IMR-90 (cell line): ENCODE data around the gene TTC27. TPM values are rescaled to one million over a fixed set of nuclear protein-coding genes. Genes with fewer than 3 reads are reported as not detected.

ENCODE experiments used
- ATAC-seq: fragments of 200-7000 bp; cut with Tn5 transposase; 2 replicates; pipeline ENCODE4 v1.9.1; 2020; ENCODE audit warnings: low read depth, mild to moderate bottlenecking, moderate library complexity
- BruUV-seq: library from RNA; stranded (reverse); fragments of 400-500 nt; replicated peaks from 2 replicates; lab custom pipeline; 2021; lab: Mats Ljungman, UMichigan
- CTCF ChIA-PET: fragments of 300-600 bp; formaldehyde crosslinking; extraction: SDS; loops from one replicate; lab custom pipeline; 2021; ENCODE audit warnings: antibody characterized with exemption; lab: Yijun Ruan, JAX
- POLR2A ChIA-PET: fragments of 300-600 bp; sonication (Branson Sonifier 250); formaldehyde crosslinking; loops from one replicate; lab custom pipeline; 2022; ENCODE audit warnings: antibody characterized with exemption; ENCODE audit not compliant: unreplicated experiment; lab: Charles Lee
- DNase-seq: peaks from one replicate; pipeline ENCODE4 v3.0.0; 2013
- H2AFZ ChIP-seq: replicated peaks from 2 replicates; pipeline ENCODE3; 2013; ENCODE audit warnings: low read length, mild to moderate bottlenecking; ENCODE audit not compliant: poor library complexity
- H2AK5ac ChIP-seq: 2 replicates; pipeline ENCODE4 v1.6.1; 2013; ENCODE audit warnings: low read depth, low read length, inconsistent platforms
- H2AK9ac ChIP-seq: replicated peaks from 2 replicates; pipeline ENCODE3; 2013; ENCODE audit warnings: mild to moderate bottlenecking, low read depth, low read length, moderate library complexity; ENCODE audit not compliant: poor library complexity
- H2BK120ac ChIP-seq: 2 replicates; pipeline ENCODE4 v1.6.1; 2013; ENCODE audit warnings: low read depth, low read length, inconsistent platforms
- H2BK15ac ChIP-seq: 3 replicates; pipeline ENCODE4 v1.6.1; 2013; ENCODE audit warnings: low read depth, low read length, inconsistent platforms
- H2BK20ac ChIP-seq: 2 replicates; pipeline ENCODE4 v1.6.1; 2013; ENCODE audit warnings: low read depth, mild to moderate bottlenecking, inconsistent platforms, low read length, moderate library complexity
- H2BK5ac ChIP-seq: 2 replicates; pipeline ENCODE4 v1.6.1; 2013; ENCODE audit warnings: mild to moderate bottlenecking, low read depth, low read length, inconsistent platforms; ENCODE audit not compliant: poor library complexity, severe bottlenecking
- H3K14ac ChIP-seq: replicated peaks from 2 replicates; pipeline ENCODE4 v1.6.1; 2013; ENCODE audit warnings: low read depth, low read length, inconsistent platforms
- H3K18ac ChIP-seq: 2 replicates; pipeline ENCODE4 v1.6.1; 2013; ENCODE audit warnings: low read depth, low read length, control low read depth
- H3K23ac ChIP-seq: 2 replicates; pipeline ENCODE4 v1.6.1; 2013; ENCODE audit warnings: low read depth, low read length, inconsistent platforms
- H3K27ac ChIP-seq: 2 replicates; pipeline ENCODE4 v1.5.1; 2013; ENCODE audit warnings: mild to moderate bottlenecking, control low read depth, low read length; ENCODE audit not compliant: insufficient read depth
- H3K27me3 ChIP-seq: 2 replicates; pipeline ENCODE4 v1.6.1; 2013; ENCODE audit warnings: low read length; ENCODE audit not compliant: control insufficient read depth, insufficient read depth
- H3K36me3 ChIP-seq: 2 replicates; pipeline ENCODE4 v1.6.1; 2013; ENCODE audit warnings: low read length, mixed read lengths; ENCODE audit not compliant: control insufficient read depth, insufficient read depth
- H3K4ac ChIP-seq: 2 replicates; pipeline ENCODE4 v1.6.1; 2013; ENCODE audit warnings: low read depth, low read length, inconsistent platforms
- H3K4me1 ChIP-seq: 2 replicates; pipeline ENCODE4 v1.6.1; 2013; ENCODE audit warnings: low read length, mixed read lengths; ENCODE audit not compliant: control insufficient read depth, insufficient read depth
- H3K4me2 ChIP-seq: 2 replicates; pipeline ENCODE4 v1.6.1; 2013; ENCODE audit warnings: low read depth, mild to moderate bottlenecking, control low read depth, low read length, moderate library complexity
- H3K4me3 ChIP-seq: 2 replicates; pipeline ENCODE4 v1.5.1; 2013; ENCODE audit warnings: low read depth, mild to moderate bottlenecking, control low read depth, low read length, moderate library complexity; ENCODE audit not compliant: insufficient read depth
- H3K56ac ChIP-seq: 2 replicates; pipeline ENCODE4 v1.6.1; 2013; ENCODE audit warnings: low read length, inconsistent platforms; ENCODE audit not compliant: insufficient read depth; ENCODE audit errors: extremely low read depth
- H3K79me1 ChIP-seq, 2 experiments: 2 replicates each; pipeline ENCODE4 v1.6.1; 2013; ENCODE audit warnings: low read length in 2 of 2, inconsistent platforms in 1 of 2, low read depth in 1 of 2
- H3K9ac ChIP-seq: 2 replicates; pipeline ENCODE4 v1.6.1; 2013; ENCODE audit warnings: low read depth, low read length, control low read depth
- H3K9me1 ChIP-seq: 2 replicates; pipeline ENCODE4 v1.6.1; 2013; ENCODE audit warnings: low read length, inconsistent platforms; ENCODE audit not compliant: insufficient read depth
- H3K9me3 ChIP-seq: 2 replicates; pipeline ENCODE4 v1.6.1; 2013; ENCODE audit warnings: low read length; ENCODE audit not compliant: control insufficient read depth, insufficient read depth
- H4K20me1 ChIP-seq: 2 replicates; pipeline ENCODE4 v1.6.1; 2013; ENCODE audit warnings: low read length, inconsistent platforms; ENCODE audit not compliant: insufficient read depth
- H4K5ac ChIP-seq: 2 replicates; pipeline ENCODE4 v1.6.1; 2013; ENCODE audit warnings: mild to moderate bottlenecking, low read depth, low read length, control low read depth
- H4K8ac ChIP-seq, 2 experiments: 2 replicates each; pipeline ENCODE4 v1.6.1; 2013; ENCODE audit warnings: low read depth in 2 of 2, low read length in 2 of 2, control low read depth in 1 of 2, inconsistent platforms in 1 of 2
- H4K91ac ChIP-seq: 2 replicates; pipeline ENCODE4 v1.6.1; 2013; ENCODE audit warnings: low read depth, low read length, inconsistent platforms; ENCODE audit not compliant: insufficient read depth
- CEBPB ChIP-seq: IDR thresholded peaks from 2 replicates; pipeline ENCODE4 v1.6.1; 2012; ENCODE audit warnings: low read depth, low read length, improper control_type of control experiment
- ELK1 ChIP-seq: fragments of 150-350 bp; IDR thresholded peaks from 2 replicates; pipeline ENCODE4 v1.6.1; 2016; ENCODE audit warnings: low read depth, mild to moderate bottlenecking, low read length, moderate library complexity, borderline replicate concordance
- WGBS, 2 experiments: methylation state at CpG; one replicate each; pipeline versions ENCODE4 v1.1.5 to v1.1.7; 2013; ENCODE audit warnings: missing lambda C conversion rate in 2 of 2; ENCODE audit not compliant: insufficient read length in 1 of 2; ENCODE audit errors: extremely low coverage in 2 of 2; 5-methylcytosine and 5-hydroxymethylcytosine counted together
- dilution Hi-C: fragments of 300-500 bp; cut with HindIII; formaldehyde crosslinking; loops from one replicate; pipeline ENCODE4 v1.14.3; 2018; ENCODE audit warnings: low sequenced_read_pairs; ENCODE audit not compliant: unreplicated experiment
- in situ Hi-C: fragments of 300-500 bp; cut with MboI; formaldehyde crosslinking; loops from 3 replicates; pipeline ENCODE4 v1.14.3; 2019; ENCODE audit warnings: low sequenced_read_pairs, inconsistent platforms, mixed read lengths
- intact Hi-C: fragments of 100-400 bp; cut with micrococcal nuclease; formaldehyde crosslinking; loops from 2 replicates; pipeline ENCODE4 v1.10.0; 2022
- polyA plus RNA-seq, 3 experiments: library from polyadenylated mRNA; depleted of rRNA; stranded (reverse); fragments of >200 nt; gene quantifications; 2 replicates each; pipeline ENCODE4 v1.2.3, GENCODE V29; 2012; ENCODE audit warnings: low replicate concordance in 1 of 3
- total RNA-seq: library from RNA; depleted of rRNA; stranded (reverse); fragments of >200 nt; gene quantifications from 2 replicates; pipeline ENCODE4 v1.2.3, GENCODE V29; 2012

Gene TTC27
- total and polyA plus RNA-seq, 2 of the 4 experiments (the other 2 are of a cell fraction) = 12.7 to 30.5 TPM

- no peaks in the 10 kb centered on the region for H3K9me3 ChIP-seq
- CTCF ChIA-PET = no interaction called here
- no peak for ATAC-seq
- peaks cover 5 to 10% of the 10 kb centered on the region in 2 experiments; a peak in 2 of 4 replicates for H3K79me1 ChIP-seq
- H3K36me3 ChIP-seq = peaks cover 42% of the 10 kb centered on the region
- dilution Hi-C loops (no loop called here), in situ Hi-C loops (no loop called here), intact Hi-C loops (no loop called here)
- H2BK20ac ChIP-seq = no peak overlapping the region
- no peak for DNase-seq
- no peak overlapping the region for H3K4me2 ChIP-seq
- H3K14ac ChIP-seq = no peak overlapping the region
- no peak overlapping the region for H4K91ac ChIP-seq
- no TSS peak for BruUV-seq
- H2AK9ac ChIP-seq = no peak overlapping the region
- H2BK120ac ChIP-seq = no peak overlapping the region
- no peaks in the 10 kb centered on the region for H4K20me1 ChIP-seq
- H3K9ac ChIP-seq = no peak overlapping the region
- H3K9me1 ChIP-seq = peaks cover 6% of the 10 kb centered on the region; the same call in 1 of the 2 replicates
- no peaks in the 10 kb centered on the region for H3K27me3 ChIP-seq
- H3K18ac ChIP-seq = no peak overlapping the region
- no peak overlapping the region for H2AFZ ChIP-seq
- H3K23ac ChIP-seq = no peak overlapping the region
- no peak overlapping the region for H3K27ac ChIP-seq
- H3K4me3 ChIP-seq = no peak overlapping the region
- H4K8ac ChIP-seq = no peak overlapping the region
- H2AK5ac ChIP-seq = no peak overlapping the region
- no peaks in the 10 kb centered on the region for H3K4me1 ChIP-seq
- H2BK5ac ChIP-seq = no peak overlapping the region
- POLR2A ChIA-PET = no interaction called here
- no peak overlapping the region for H2BK15ac ChIP-seq
- H3K56ac ChIP-seq = no peak overlapping the region
- H4K5ac ChIP-seq = no peak overlapping the region
- WGBS, 2 experiments = 100% methylated on average over 2 of the region's 5 CpGs; no CpG with 5 or more reads in 1 of the 2 experiments
- no peak overlapping the region for H3K4ac ChIP-seq
- TF ChIP-seq CEBPB = no peak
- no peak for TF ChIP-seq ELK1
These were observed 10.2 kb upstream of the TTC27 start for GRCh38 chr2:32617599-32618189.
